ENCODE results near the gene NFE2L2. TPM values are rescaled to one million over a fixed set of nuclear protein-coding genes. Genes with fewer than 3 reads are reported as not detected.

The NFE2L2 gene
- total and polyA plus RNA-seq, 2 donors (not counting 3 experiments of a cell fraction or from before 2014, with no cell fraction given), result 57.1 to 66.2 TPM

- dilution Hi-C loops (cut with MboI; ENCODE audit: extremely low pct_ligation_motif_present, low sequenced_read_pairs), result loop anchor here (10.0 kb wide), 1 partner anchor 88 kb away; no protein-coding TSS in a partner anchor
- peaks cover 99% of the 10 kb centered on the region for H3K79me2 ChIP-seq (ENCODE audit: control insufficient read depth, insufficient read depth, low read length)
- no peaks in the 10 kb centered on the region for H3K9me1 ChIP-seq (replicated peaks; ENCODE audit: control insufficient read depth, extremely low read depth, insufficient read depth, low read length)
- TF ChIP-seq FOS (IDR thresholded peaks at IDR 0.05; ENCODE audit: borderline replicate concordance, insufficient read depth, low read length) (no peak), GATA2 (IDR thresholded peaks at IDR 0.05; ENCODE audit: insufficient read depth, insufficient read length, low read depth, low read length) (no peak), MYC (IDR thresholded peaks at IDR 0.05; ENCODE audit: low read depth, low read length) (no peak), CTCF (IDR thresholded peaks at IDR 0.05; ENCODE audit: extremely low read depth in 1 of 2, insufficient read depth in 1 of 2, low read depth in 1 of 2, low read length in 2 of 2) (no peak), POLR2A (IDR thresholded peaks at IDR 0.05; ENCODE audit: low read depth, low read length) (no peak), EZH2 (IDR thresholded peaks at IDR 0.05; ENCODE audit: borderline replicate concordance, low read depth, low read length, severe bottlenecking) (no peak), JUN (IDR thresholded peaks at IDR 0.05; ENCODE audit: borderline replicate concordance, insufficient read depth, insufficient read length, low read depth) (no peak), POLR2AphosphoS5 (IDR thresholded peaks at IDR 0.05; ENCODE audit: insufficient read depth, low read depth, low read length) (no peak), MAX (IDR thresholded peaks at IDR 0.05; ENCODE audit: insufficient read depth, insufficient read length) (no peak)
- peak overlapping the region; percentile 2 for H3K27ac ChIP-seq (ENCODE audit: insufficient read depth, low read depth, low read length)
- DNase-seq (ENCODE audit: low read depth, low spot score) (no peak), FAIRE-seq (no peak)
- H3K4me2 ChIP-seq (ENCODE audit: insufficient read depth, low read length), result peak overlapping the region; percentile 25
- H3K9ac ChIP-seq (replicated peaks; ENCODE audit: extremely low read depth, insufficient read depth, low read length), result no peak overlapping the region
- peaks cover 6% of the 10 kb centered on the region for H4K20me1 ChIP-seq (replicated peaks; ENCODE audit: control insufficient read depth, extremely low read depth, insufficient read depth, low read length)
- H2AFZ ChIP-seq (ENCODE audit: low read depth, low read length), result no peak overlapping the region
- H3K4me1 ChIP-seq (ENCODE audit: control insufficient read depth, extremely low read depth, insufficient read depth, low read length), result peaks cover 55% of the 10 kb centered on the region
- POLR2A ChIA-PET, result no interaction called here
- no peak overlapping the region for H3K4me3 ChIP-seq (replicated peaks in 1 of 3; ENCODE audit: insufficient read depth in 1 of 3, low read depth in 1 of 3, low read length in 3 of 3)
- no peaks in the 10 kb centered on the region for H3K36me3 ChIP-seq (ENCODE audit: control insufficient read depth in 2 of 2, extremely low read depth in 1 of 2, insufficient read depth in 2 of 2, low read length in 2 of 2)
- intact Hi-C loops (cut with micrococcal nuclease), result loop anchor here (1.0 to 2.0 kb wide), 2 partner anchors 11 to 88 kb away; no protein-coding TSS in a partner anchor
- BruUV-seq (replicated peaks), result no TSS peak
- no peaks in the 10 kb centered on the region for H3K27me3 ChIP-seq (ENCODE audit: control insufficient read depth in 2 of 2, insufficient read depth in 2 of 2, low read length in 2 of 2)
- H3K9me3 ChIP-seq (replicated peaks; ENCODE audit: control insufficient read depth, insufficient read depth, low read length), result no peaks in the 10 kb centered on the region
- CTCF ChIA-PET, result interaction anchor here (1.0 to 4.8 kb wide), 6 partner anchors 8 to 89 kb away, joined by 3 to 39 read pairs (median 6); no protein-coding TSS in a partner anchor
Measured at GRCh38 chr2:177252808-177253531, 11.6 kb downstream of the NFE2L2 start.
